Nephron progenitor cell (in vitro differentiated cells): ENCODE results near the gene GNA14.

Source experiments
- DNase-seq: peaks from one replicate; pipeline ENCODE4 v3.0.0; 2021
- H3K27ac Mint-ChIP-seq: 2 replicates; pipeline ENCODE4 v1.8.0; 2021; ENCODE audit warnings: mild to moderate bottlenecking, moderate library complexity, mixed read lengths
- H3K27me3 Mint-ChIP-seq: 2 replicates; pipeline ENCODE4 v1.8.0; 2021; ENCODE audit warnings: mild to moderate bottlenecking, low read depth, mixed read lengths; ENCODE audit not compliant: poor library complexity
- H3K36me3 Mint-ChIP-seq: 2 replicates; pipeline ENCODE4 v1.8.0; 2021; ENCODE audit warnings: low read depth, mixed read lengths
- H3K4me1 Mint-ChIP-seq: 2 replicates; pipeline ENCODE4 v1.8.0; 2021; ENCODE audit warnings: mixed read lengths
- H3K4me3 Mint-ChIP-seq: 2 replicates; pipeline ENCODE4 v1.8.0; 2021; ENCODE audit warnings: mild to moderate bottlenecking, moderate library complexity, mixed read lengths
- H3K9me3 Mint-ChIP-seq: 2 replicates; pipeline ENCODE4 v1.8.0; 2021; ENCODE audit warnings: mild to moderate bottlenecking, moderate library complexity, mixed read lengths
- CTCF ChIP-seq: fragments of 200-600 bp; sonication (generic); IDR thresholded peaks from 2 replicates; pipeline ENCODE4 v1.5.0; 2021; ENCODE audit warnings: antibody characterized with exemption

The GNA14 gene

DNA sequence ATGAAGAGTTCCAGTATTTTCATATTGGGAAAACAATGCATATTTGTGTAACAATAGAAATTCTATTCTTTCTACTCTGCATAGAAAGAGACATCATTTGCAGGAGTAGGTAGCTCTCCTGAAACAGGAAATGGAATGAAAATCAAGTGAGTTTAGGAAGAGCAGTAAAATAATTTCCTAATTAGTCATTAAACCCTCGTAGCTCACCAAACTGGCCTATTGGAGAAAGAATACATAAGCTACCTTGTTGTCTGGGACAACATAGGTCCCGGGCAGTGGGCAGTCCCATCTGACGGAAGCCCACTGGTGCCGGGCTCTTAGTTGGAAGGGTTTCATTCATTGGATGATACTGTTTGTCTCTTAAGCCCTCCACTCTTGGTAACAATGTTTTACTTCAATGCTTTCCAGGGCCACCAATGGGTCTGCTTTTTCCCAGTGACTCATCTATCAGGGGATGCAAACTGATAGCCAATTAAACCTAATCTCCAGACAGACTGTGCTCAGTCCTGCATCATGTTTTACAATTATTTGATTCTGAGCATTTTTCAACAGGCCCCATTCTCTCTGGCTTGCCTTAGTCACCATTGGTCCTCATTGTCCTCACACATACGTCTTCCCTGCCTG lies 46.5 kb downstream of the GNA14 start:
- Mint-ChIP-seq H3K36me3 (no peaks in the 10 kb centered on the region), H3K9me3 (no peaks in the 10 kb centered on the region), H3K4me1 (peaks cover 32% of the 10 kb centered on the region), H3K4me3 (no peak overlapping the region), H3K27ac (no peak overlapping the region), H3K27me3 (no peaks in the 10 kb centered on the region)
- TF ChIP-seq CTCF: no peak
- no peak for DNase-seq

DNA sequence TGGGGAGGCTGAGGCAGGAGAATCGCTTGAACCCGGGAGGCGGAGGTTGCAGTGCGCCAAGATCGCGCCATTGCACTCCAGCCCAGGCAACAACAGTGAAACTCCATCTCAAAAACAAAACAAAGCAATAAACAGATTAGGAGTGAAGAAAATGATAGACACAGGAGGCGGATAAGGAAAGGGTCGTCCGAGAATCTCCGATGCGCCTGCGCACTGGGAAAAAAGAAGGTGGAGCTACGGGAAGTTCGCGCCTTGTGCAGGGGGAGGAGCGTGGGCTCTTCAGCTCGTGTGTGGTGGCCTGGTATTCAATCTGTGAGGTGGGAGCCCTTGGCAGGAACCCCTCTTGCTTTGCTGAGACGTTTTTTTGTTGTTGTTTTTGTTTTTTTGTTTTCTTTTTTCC lies 47.3 kb downstream of the GNA14 start:
- H3K27me3 Mint-ChIP-seq: no peaks in the 10 kb centered on the region
- H3K4me3 Mint-ChIP-seq: no peak overlapping the region
- H3K27ac Mint-ChIP-seq: no peak overlapping the region
- no peak for DNase-seq
- H3K4me1 Mint-ChIP-seq: peaks cover 25% of the 10 kb centered on the region
- TF ChIP-seq CTCF: no peak
- H3K36me3 Mint-ChIP-seq: no peaks in the 10 kb centered on the region
- no peaks in the 10 kb centered on the region for H3K9me3 Mint-ChIP-seq

DNA sequence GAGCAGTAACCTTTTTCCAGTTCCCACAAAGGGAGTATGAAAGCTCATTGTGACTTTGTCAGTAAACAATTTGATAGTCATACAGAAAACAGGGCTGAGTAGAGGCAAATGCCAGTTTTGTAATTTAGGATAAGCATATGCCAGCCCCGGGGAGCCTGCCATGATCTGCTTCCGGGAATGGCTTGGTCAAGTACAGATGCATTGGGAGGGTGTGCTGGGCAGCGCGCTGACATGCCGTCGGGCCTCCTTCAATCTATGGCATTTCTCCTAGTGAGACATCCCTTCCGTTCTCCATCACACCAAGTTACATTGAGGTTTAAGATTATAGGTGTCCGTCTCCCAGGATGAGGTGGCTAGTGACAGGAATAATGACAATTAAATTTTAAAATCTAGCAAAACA lies 48.6 kb downstream of the GNA14 start:
- H3K9me3 Mint-ChIP-seq: no peaks in the 10 kb centered on the region
- DNase-seq: no peak
- H3K4me1 Mint-ChIP-seq: peaks cover 21% of the 10 kb centered on the region
- TF ChIP-seq CTCF: no peak
- H3K4me3 Mint-ChIP-seq: no peak overlapping the region
- no peaks in the 10 kb centered on the region for H3K27me3 Mint-ChIP-seq
- no peaks in the 10 kb centered on the region for H3K36me3 Mint-ChIP-seq
- H3K27ac Mint-ChIP-seq: no peak overlapping the region

DNA sequence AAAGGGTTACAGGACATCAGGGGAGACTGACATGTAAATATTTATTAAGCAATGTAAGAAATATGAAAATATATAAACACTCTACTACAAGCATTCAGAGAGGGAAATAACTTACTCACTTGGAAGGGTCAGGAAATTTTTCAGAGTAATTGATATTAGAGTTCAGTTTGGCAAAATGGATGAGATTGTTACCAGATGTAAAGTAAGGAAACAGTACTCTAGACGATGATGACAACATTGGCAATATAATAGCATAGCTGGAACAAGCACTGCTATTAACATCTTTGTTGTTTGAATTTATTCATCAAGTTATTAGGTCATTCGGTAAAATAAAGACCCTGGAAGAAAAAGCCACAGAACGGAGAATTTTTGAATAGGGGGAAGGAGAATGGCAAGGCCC lies 49.1 kb downstream of the GNA14 start:
- H3K4me3 Mint-ChIP-seq: no peak overlapping the region
- no peaks in the 10 kb centered on the region for H3K9me3 Mint-ChIP-seq
- TF ChIP-seq CTCF: no peak
- H3K27ac Mint-ChIP-seq: no peak overlapping the region
- peaks cover 19% of the 10 kb centered on the region for H3K4me1 Mint-ChIP-seq
- DNase-seq: no peak
- no peaks in the 10 kb centered on the region for H3K36me3 Mint-ChIP-seq
- peaks cover 1% of the 10 kb centered on the region for H3K27me3 Mint-ChIP-seq

GRCh38 chr9:77598524-77598923 lies 49.6 kb downstream of the GNA14 start:
- Mint-ChIP-seq H3K4me1 (peaks cover 21% of the 10 kb centered on the region), H3K4me3 (no peak overlapping the region), H3K9me3 (no peaks in the 10 kb centered on the region), H3K36me3 (no peaks in the 10 kb centered on the region), H3K27me3 (peaks cover 4% of the 10 kb centered on the region), H3K27ac (no peak overlapping the region)
- no peak for TF ChIP-seq CTCF
- DNase-seq: no peak

DNA sequence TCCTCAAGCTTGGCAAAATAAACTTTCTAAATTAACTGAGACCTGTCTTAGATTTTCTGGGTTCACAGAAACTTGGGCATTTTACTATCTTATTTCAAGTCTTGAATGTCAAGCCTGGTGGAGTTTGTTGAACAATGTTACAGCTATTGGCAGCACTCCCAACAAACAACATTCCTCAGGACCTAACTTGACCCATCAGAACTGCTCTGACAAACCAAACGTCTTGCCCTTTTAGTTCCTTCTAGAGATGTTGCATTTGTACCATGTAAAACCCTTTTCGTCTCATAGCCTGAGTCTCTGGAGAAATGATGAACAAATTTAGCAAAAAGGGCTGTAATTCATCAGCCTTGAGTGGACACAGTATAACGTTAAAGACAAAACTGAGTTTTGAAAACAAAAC lies 51.1 kb downstream of the GNA14 start:
- Mint-ChIP-seq H3K36me3 (no peaks in the 10 kb centered on the region), H3K27me3 (peaks cover 6% of the 10 kb centered on the region), H3K4me3 (no peak overlapping the region), H3K9me3 (no peaks in the 10 kb centered on the region), H3K4me1 (peaks cover 8% of the 10 kb centered on the region), H3K27ac (no peak overlapping the region)
- TF ChIP-seq CTCF: no peak
- no peak for DNase-seq
